Peyer's patch (tissue), 4 donors: Measurements from ENCODE around the gene NAV1.
"Not testable (repeated sequence)": the region's sequence is repeated elsewhere in the genome, so short reads cannot be mapped to it uniquely, and the experiment has no call there.

Experiments used
- CTCF ChIP-seq, 6 experiments: fragments of 450-650 bp in 4 of 6; fragments of 200-600 bp in 2 of 6; sonication (generic) in 1 of 6; IDR thresholded peaks; one replicate each; pipeline ENCODE4 v1.5.1; 2017 to 2019; ENCODE audit warnings: antibody characterized with exemption in 6 of 6, mild to moderate bottlenecking in 3 of 6, moderate library complexity in 1 of 6
- POLR2A ChIP-seq, 2 donors: fragments of 450-650 bp; IDR thresholded peaks; one replicate each; pipeline ENCODE4 v1.5.1; 2017; ENCODE audit warnings: antibody characterized with exemption in 2 of 2, mild to moderate bottlenecking in 2 of 2, moderate library complexity in 2 of 2

- TF ChIP-seq CTCF, POLR2A (IDR thresholded peaks at IDR 0.05): not testable (repeated sequence)
Observed at GRCh38 chr1:201493026-201493656, 45.8 kb upstream of the NAV1 start.
